HepG2 (cell line): ENCODE results near the gene PRR14. TPM values are rescaled to one million over a fixed set of nuclear protein-coding genes. Genes with fewer than 3 reads are reported as not detected.
A peak's percentile ranks its signal among the peaks of the same experiment; 100 is the strongest.

ENCODE experiments used
- ATF4 ChIP-seq, 2 experiments: fragments of 450-650 bp in 1 of 2; sonication (generic) in 1 of 2; formaldehyde crosslinking; IDR thresholded peaks; 2 replicates each; pipeline versions ENCODE4 v1.5.0 to v1.8.0; 2020 to 2022; ENCODE audit warnings: mild to moderate bottlenecking in 1 of 2, missing genetic modification reagents in 1 of 2
- CBX1 ChIP-seq: IDR thresholded peaks from one replicate; pipeline ENCODE4 v1.6.1; 2016; ENCODE audit warnings: antibody characterized with exemption, low read depth
- CEBPZ ChIP-seq: IDR thresholded peaks from 2 replicates; pipeline ENCODE4 v1.6.1; 2012; ENCODE audit warnings: low read length, improper control_type of control experiment
- DMAP1 ChIP-seq: IDR thresholded peaks from 2 replicates; pipeline ENCODE4 v1.6.1; 2016
- GPBP1L1 ChIP-seq: sonication (generic); formaldehyde crosslinking; IDR thresholded peaks from 2 replicates; pipeline ENCODE4 v1.5.0; 2020; ENCODE audit warnings: mild to moderate bottlenecking, missing genetic modification reagents
- HMGXB3 ChIP-seq: sonication (generic); formaldehyde crosslinking; IDR thresholded peaks from 2 replicates; pipeline ENCODE4 v1.4.0; 2020; ENCODE audit warnings: missing genetic modification reagents, borderline replicate concordance
- KLF9 ChIP-seq: IDR thresholded peaks from 2 replicates; pipeline ENCODE4 v1.6.1; 2016; ENCODE audit warnings: low read depth
- MAX ChIP-seq: IDR thresholded peaks from 2 replicates; pipeline ENCODE4 v1.6.1; 2012; ENCODE audit warnings: inconsistent platforms
- PCBP2 ChIP-seq: fragments of 200-400 bp; formaldehyde crosslinking; optimal IDR thresholded peaks from 2 replicates; pipeline ENCODE3; 2018; ENCODE audit warnings: low read length, low read depth; ENCODE audit not compliant: poor library complexity, severe bottlenecking
- RFX5 ChIP-seq: IDR thresholded peaks from 2 replicates; pipeline ENCODE4 v1.6.1; 2011; ENCODE audit warnings: low read depth, low read length, improper control_type of control experiment
- SPEN ChIP-seq: sonication (generic); formaldehyde crosslinking; IDR thresholded peaks from 2 replicates; pipeline ENCODE4 v1.5.1; 2020; ENCODE audit warnings: low read depth, mild to moderate bottlenecking, missing genetic modification reagents
- U2AF2 ChIP-seq: fragments of 200-400 bp; formaldehyde crosslinking; IDR thresholded peaks from 2 replicates; pipeline ENCODE4 v1.6.1; 2017; ENCODE audit warnings: low read depth, mild to moderate bottlenecking, low read length
- ZBTB7B ChIP-seq: sonication (generic); formaldehyde crosslinking; IDR thresholded peaks from 2 replicates; pipeline ENCODE4 v1.4.0; 2020; ENCODE audit warnings: missing genetic modification reagents
- ZNF33A ChIP-seq: sonication (generic); formaldehyde crosslinking; IDR thresholded peaks from 2 replicates; pipeline ENCODE4 v1.5.1; 2020; ENCODE audit warnings: missing genetic modification reagents, mild to moderate bottlenecking, moderate library complexity, borderline replicate concordance
- polyA plus RNA-seq, 8 experiments: library from polyadenylated mRNA; depleted of rRNA in 3 of 8; stranded (reverse) in 7 of 8; unstranded in 1 of 8; fragments of >200 nt; fragmentation: Illumina TruSeq in 4 of 8; extraction: Trizol in 4 of 8; gene quantifications; 2 replicates each; pipeline versions ENCODE4 v1.2.1 to v1.2.3, GENCODE V29; 2011 to 2016; ENCODE audit warnings: low read depth in 4 of 8, missing spikeins in 1 of 8, mixed read lengths in 1 of 8; ENCODE audit not compliant: insufficient read depth in 1 of 8
- total RNA-seq, 5 experiments: library from RNA; depleted of rRNA; stranded (reverse); fragments of >200 nt; fragmentation: Illumina TruSeq; extraction: Trizol; gene quantifications; 2 replicates each; pipeline ENCODE4 v1.2.3, GENCODE V29; 2016; ENCODE audit warnings: low read depth in 1 of 5

PRR14 gene
- total and polyA plus RNA-seq, 2 of the 13 experiments (the other 11 are each of a cell fraction or from before 2014, with no cell fraction given), result 8.4 to 11.0 TPM

- TF ChIP-seq ATF4 (CRISPR knock-in tag; IDR thresholded peaks at IDR 0.05), result peak in 1 of 2 experiments; percentile 61; a peak in 2 of 4 replicates
- TF ChIP-seq RFX5, result no peak
- TF ChIP-seq CEBPZ, result no peak
- TF ChIP-seq MAX, result peak; percentile 90
- peak; percentile 99 for TF ChIP-seq DMAP1 (CRISPR knock-in tag)
- no peak for TF ChIP-seq ZNF33A (CRISPR knock-in tag)
- no peak; the same call in 1 of the 2 replicates for TF ChIP-seq ZBTB7B
- peak; percentile 58; the same call in 1 of the 2 replicates for TF ChIP-seq KLF9 (CRISPR knock-in tag)
- TF ChIP-seq HMGXB3, result peak; percentile 97
- TF ChIP-seq U2AF2, result 0 out of 2 replicates have a peak, but pooled peaks have one; percentile 45
- peak; percentile 74 for TF ChIP-seq CBX1
- no peak for TF ChIP-seq GPBP1L1
- TF ChIP-seq SPEN (CRISPR knock-in tag), result peak; percentile 98
- TF ChIP-seq PCBP2, result no peak
Observed at GRCh38 chr16:30698139-30698815, 47.5 kb downstream of the PRR14 start (continued).
